Measurements from ENCODE around the gene FAM25G. TPM values are rescaled to one million over a fixed set of nuclear protein-coding genes. Genes with fewer than 3 reads are reported as not detected.

FAM25G gene
- polyA plus RNA-seq, 1 of the 3 experiments (the other 2 are of a cell fraction): not detected

DNA sequence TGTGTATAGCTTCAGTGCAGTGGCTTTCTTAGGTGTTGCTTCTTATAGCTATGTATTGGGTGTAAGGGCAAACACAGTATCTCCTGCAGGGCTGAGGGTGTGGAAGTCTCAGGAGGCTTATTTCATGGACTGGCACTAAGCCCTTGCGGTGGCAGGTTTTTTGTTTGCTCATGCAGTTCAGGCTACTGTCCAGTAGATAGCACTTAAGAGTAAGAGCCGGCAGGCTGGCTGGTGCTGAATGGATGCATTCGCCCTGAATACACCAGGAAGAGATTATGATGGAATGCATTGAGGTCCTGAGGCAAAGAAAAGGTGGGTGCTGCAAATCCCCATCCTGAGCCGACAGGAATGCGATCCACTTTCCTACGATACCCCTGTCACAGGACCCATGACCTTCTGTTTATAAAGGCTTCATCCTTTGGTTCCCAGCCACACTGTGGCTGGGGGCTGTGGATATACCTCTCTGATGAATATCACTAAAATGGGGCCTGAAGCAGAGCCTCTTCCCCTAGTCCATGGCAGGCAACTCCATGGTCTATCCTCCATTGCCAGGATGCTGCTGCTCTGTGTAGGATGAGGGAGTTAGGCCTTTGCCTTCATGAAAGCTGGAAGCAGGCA is 52.5 kb downstream of the FAM25G start:
- CTCF ChIA-PET: interaction anchor here (0.8 kb wide), 1 partner anchor 15 kb away, joined by 3 read pairs; no protein-coding TSS in a partner anchor
- 0 out of 2 replicates have a peak, but pooled peaks cover 3% of the 10 kb centered on the region for H3K9me3 ChIP-seq
- no peak overlapping the region for H3K9ac ChIP-seq
- no peak overlapping the region for H3K4me3 ChIP-seq (ENCODE audit: low read depth in 2 of 2, low read length in 1 of 2)
- no peaks in the 10 kb centered on the region for H3K9me2 ChIP-seq
- no peaks in the 10 kb centered on the region for H3K36me3 ChIP-seq (replicated peaks in 1 of 2; ENCODE audit: control insufficient read depth in 1 of 2, insufficient read depth in 2 of 2, low read length in 1 of 2)
- H4K20me1 ChIP-seq (ENCODE audit: insufficient read depth): no peaks in the 10 kb centered on the region
- H3K79me2 ChIP-seq (ENCODE audit: insufficient read depth): no peaks in the 10 kb centered on the region
- TF ChIP-seq SMC3 (IDR thresholded peaks at IDR 0.05; ENCODE audit: low read depth, low read length) (peak; percentile 51), RAD21 (IDR thresholded peaks at IDR 0.05; ENCODE audit: low read length) (peak; percentile 59), IRF3 (IDR thresholded peaks at IDR 0.05; ENCODE audit: low read depth, low read length) (no peak)
- TF ChIP-seq, protein P1, sequence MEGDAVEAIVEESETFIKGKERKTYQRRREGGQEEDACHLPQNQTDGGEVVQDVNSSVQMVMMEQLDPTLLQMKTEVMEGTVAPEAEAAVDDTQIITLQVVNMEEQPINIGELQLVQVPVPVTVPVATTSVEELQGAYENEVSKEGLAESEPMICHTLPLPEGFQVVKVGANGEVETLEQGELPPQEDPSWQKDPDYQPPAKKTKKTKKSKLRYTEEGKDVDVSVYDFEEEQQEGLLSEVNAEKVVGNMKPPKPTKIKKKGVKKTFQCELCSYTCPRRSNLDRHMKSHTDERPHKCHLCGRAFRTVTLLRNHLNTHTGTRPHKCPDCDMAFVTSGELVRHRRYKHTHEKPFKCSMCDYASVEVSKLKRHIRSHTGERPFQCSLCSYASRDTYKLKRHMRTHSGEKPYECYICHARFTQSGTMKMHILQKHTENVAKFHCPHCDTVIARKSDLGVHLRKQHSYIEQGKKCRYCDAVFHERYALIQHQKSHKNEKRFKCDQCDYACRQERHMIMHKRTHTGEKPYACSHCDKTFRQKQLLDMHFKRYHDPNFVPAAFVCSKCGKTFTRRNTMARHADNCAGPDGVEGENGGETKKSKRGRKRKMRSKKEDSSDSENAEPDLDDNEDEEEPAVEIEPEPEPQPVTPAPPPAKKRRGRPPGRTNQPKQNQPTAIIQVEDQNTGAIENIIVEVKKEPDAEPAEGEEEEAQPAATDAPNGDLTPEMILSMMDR (IDR thresholded peaks at IDR 0.05): peak; percentile 52
- DNase-seq: peak; percentile 37
- no peak overlapping the region for H2AFZ ChIP-seq (ENCODE audit: low read depth)
- no peaks in the 10 kb centered on the region; the same call in 1 of the 2 replicates for H3K27me3 ChIP-seq (ENCODE audit: insufficient read depth)
- 39% methylated on average over 6 of the region's 6 CpGs for WGBS (ENCODE audit: low lambda C conversion rate)
- H3F3A ChIP-seq (replicated peaks; ENCODE audit: insufficient read depth): no peaks in the 10 kb centered on the region
- H3K4me2 ChIP-seq: no peak overlapping the region
- no peak overlapping the region for H3K27ac ChIP-seq (ENCODE audit: low read depth in 2 of 2, low read length in 1 of 2)
- POLR2A ChIA-PET: no interaction called here
- H3K4me1 ChIP-seq (ENCODE audit: control insufficient read depth in 1 of 2, insufficient read depth in 2 of 2, low read depth in 1 of 2, low read length in 1 of 2): no peaks in the 10 kb centered on the region

Small RNA genes within 50 kb of the gene (small RNA-seq; reads per million reads assigned to genes)
- 0 reads per million in 7 experiments for gene AL591684.3
- 0 reads per million in 7 experiments for gene RNA5SP312

Other genes starting within 250 kb of the FAM25G start
- gene GDF10, start 191.5 kb downstream of the FAM25G start, polyA plus RNA-seq (2012; rRNA removed): 0.02 TPM in 1 of 2 replicates, not detected in the other
- not detected in 2 replicates for gene GDF2, start 169.2 kb downstream of the FAM25G start, polyA plus RNA-seq (2012; rRNA removed)
- not detected in 2 replicates for gene RBP3, start 143.3 kb downstream of the FAM25G start, polyA plus RNA-seq (2012; rRNA removed)
- gene ZNF488, start 107.4 kb downstream of the FAM25G start, polyA plus RNA-seq (2012; rRNA removed): 0.59 and 0.81 TPM in 2 replicates
- gene ANXA8, start 7.6 kb downstream of the FAM25G start, polyA plus RNA-seq (2012; rRNA removed): 0.15 and 0.41 TPM in 2 replicates
- gene AGAP9, start 31.9 kb upstream of the FAM25G start, polyA plus RNA-seq (2012; rRNA removed): 9.1 and 9.9 TPM in 2 replicates

Data from SK-N-SH (cell line).